H1 (cell line): Measurements from ENCODE around the gene CFDP1. TPM values are rescaled to one million over a fixed set of nuclear protein-coding genes. Genes with fewer than 3 reads are reported as not detected.

Source experiments
- CHD7 ChIP-seq: fragments of 300-600 bp; sonication (generic); IDR thresholded peaks from 2 replicates; pipeline ENCODE4 v1.7.1; 2012; ENCODE audit warnings: low read length, moderate library complexity, mild to moderate bottlenecking, inconsistent platforms; ENCODE audit not compliant: insufficient replicate concordance
- E2F6 ChIP-seq: IDR thresholded peaks from 2 replicates; pipeline ENCODE4 v1.6.1; 2012; ENCODE audit warnings: inconsistent platforms
- KDM1A ChIP-seq: fragments of 200-600, 300-600 bp; sonication (generic); IDR thresholded peaks from 2 replicates; pipeline ENCODE4 v1.7.1; 2016; ENCODE audit warnings: mild to moderate bottlenecking, low read length, borderline replicate concordance
- KDM5A ChIP-seq: fragments of 200-600 bp; IDR thresholded peaks from 2 replicates; pipeline ENCODE4 v1.7.1; 2012; ENCODE audit warnings: mild to moderate bottlenecking, low read length, inconsistent platforms, mixed read lengths
- MAFK ChIP-seq: IDR thresholded peaks from 2 replicates; pipeline ENCODE4 v1.6.1; 2012; ENCODE audit warnings: low read depth, mild to moderate bottlenecking, improper control_type of control experiment, low read length
- NANOG ChIP-seq: IDR thresholded peaks from 2 replicates; pipeline ENCODE4 v1.6.1; 2011; ENCODE audit warnings: low read length, low read depth, mild to moderate bottlenecking, inconsistent platforms; ENCODE audit not compliant: insufficient read depth, poor library complexity, severe bottlenecking
- RBBP5 ChIP-seq: IDR thresholded peaks from 2 replicates; pipeline ENCODE4 v1.7.1; 2012; ENCODE audit warnings: low read depth, mild to moderate bottlenecking, inconsistent platforms, low read length, moderate library complexity, borderline replicate concordance
- TEAD4 ChIP-seq: IDR thresholded peaks from 2 replicates; pipeline ENCODE4 v1.6.1; 2012; ENCODE audit warnings: low read depth, low read length, inconsistent platforms, mixed read lengths
- polyA plus RNA-seq, 7 experiments: library from polyadenylated mRNA; depleted of rRNA in 3 of 7; stranded (reverse) in 5 of 7; unstranded in 2 of 7; fragments of >200 nt in 5 of 7; fragments of 200-250 nt in 2 of 7; gene quantifications; 1 replicate in 5 of 7; 2 replicates in 1 of 7; 4 replicates in 1 of 7; pipeline versions ENCODE4 v1.2.1 to v1.2.3, GENCODE V29; 2011 to 2013; ENCODE audit warnings: missing spikeins in 2 of 7, mixed read lengths in 2 of 7
- total RNA-seq: library from RNA; stranded (reverse); fragmentation: NEBNext Ultra II Directional; extraction: Animal tissue kit (Norgen Biotek cat#: 25700); gene quantifications from 2 replicates; pipeline ENCODE4 v1.2.1, GENCODE V29; 2021

Gene CFDP1
- total and polyA plus RNA-seq, 2 of the 8 experiments (the other 6 are each of a cell fraction or from before 2014, with no cell fraction given), result 25.5 to 77.3 TPM

GRCh38 chr16:75298267-75298666, 135.0 kb downstream of the CFDP1 start (continued):
- TF ChIP-seq CHD7 (no peak), KDM5A (no peak), MAFK (no peak), NANOG (no peak), RBBP5 (no peak), E2F6 (no peak), KDM1A (no peak), TEAD4 (no peak)
